Breast epithelium (tissue), 3 donors: ENCODE data around the gene TIAM1.

Experiments
- POLR2A ChIP-seq: fragments of 450-650 bp; IDR thresholded peaks from one replicate; pipeline ENCODE4 v1.6.1; 2016; ENCODE audit warnings: antibody characterized with exemption, mild to moderate bottlenecking, moderate library complexity
- TF ChIP-seq, protein P1 (sequence below), 3 donors: fragments of 450-650 bp; IDR thresholded peaks; one replicate each; pipeline ENCODE4 v1.5.1; 2016 to 2017; ENCODE audit warnings: antibody characterized with exemption in 3 of 3, mild to moderate bottlenecking in 3 of 3, moderate library complexity in 3 of 3

DNA sequence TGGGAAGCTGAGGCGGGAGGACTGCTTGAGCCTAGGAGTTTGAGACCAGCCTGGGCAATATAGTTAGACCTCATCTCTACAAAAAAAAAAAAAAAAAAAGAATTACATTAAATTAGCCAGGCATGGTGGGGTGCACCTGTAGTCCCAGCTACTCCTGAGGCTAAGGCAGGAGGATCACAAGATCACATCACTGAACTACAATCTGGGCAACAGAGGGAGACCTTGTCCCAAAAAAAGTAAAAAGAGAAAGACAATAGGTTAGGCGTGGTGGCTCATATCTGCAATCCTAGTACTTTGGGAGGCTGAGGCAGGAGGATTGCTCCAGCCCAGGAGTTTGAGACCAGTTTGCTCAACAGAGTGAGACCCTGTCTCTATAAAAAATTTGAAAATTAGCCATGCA is 130.3 kb downstream of the TIAM1 start:
- TF ChIP-seq, protein P1, sequence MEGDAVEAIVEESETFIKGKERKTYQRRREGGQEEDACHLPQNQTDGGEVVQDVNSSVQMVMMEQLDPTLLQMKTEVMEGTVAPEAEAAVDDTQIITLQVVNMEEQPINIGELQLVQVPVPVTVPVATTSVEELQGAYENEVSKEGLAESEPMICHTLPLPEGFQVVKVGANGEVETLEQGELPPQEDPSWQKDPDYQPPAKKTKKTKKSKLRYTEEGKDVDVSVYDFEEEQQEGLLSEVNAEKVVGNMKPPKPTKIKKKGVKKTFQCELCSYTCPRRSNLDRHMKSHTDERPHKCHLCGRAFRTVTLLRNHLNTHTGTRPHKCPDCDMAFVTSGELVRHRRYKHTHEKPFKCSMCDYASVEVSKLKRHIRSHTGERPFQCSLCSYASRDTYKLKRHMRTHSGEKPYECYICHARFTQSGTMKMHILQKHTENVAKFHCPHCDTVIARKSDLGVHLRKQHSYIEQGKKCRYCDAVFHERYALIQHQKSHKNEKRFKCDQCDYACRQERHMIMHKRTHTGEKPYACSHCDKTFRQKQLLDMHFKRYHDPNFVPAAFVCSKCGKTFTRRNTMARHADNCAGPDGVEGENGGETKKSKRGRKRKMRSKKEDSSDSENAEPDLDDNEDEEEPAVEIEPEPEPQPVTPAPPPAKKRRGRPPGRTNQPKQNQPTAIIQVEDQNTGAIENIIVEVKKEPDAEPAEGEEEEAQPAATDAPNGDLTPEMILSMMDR (IDR thresholded peaks at IDR 0.05), result no peak
- TF ChIP-seq POLR2A, result no peak
